AG09309 (cell line): ENCODE measurements around the gene SETD3.

ENCODE experiments used
- DNase-seq: peaks from one replicate; pipeline ENCODE4 v3.0.0-alpha.2; 2010; ENCODE audit warnings: low read depth
- H3K4me3 ChIP-seq: 2 replicates; pipeline ENCODE4 v1.5.1; 2011; ENCODE audit warnings: mild to moderate bottlenecking, low read depth, low read length, moderate library complexity; ENCODE audit not compliant: control insufficient read depth
- CTCF ChIP-seq: IDR thresholded peaks from 2 replicates; pipeline ENCODE4 v1.5.1; 2011; ENCODE audit warnings: mild to moderate bottlenecking, low read depth, low read length, inconsistent platforms; ENCODE audit not compliant: insufficient read depth, control insufficient read depth; ENCODE audit errors: missing control alignments

SETD3 gene

GRCh38 chr14:99524091-99524661 lies 43.5 kb upstream of the SETD3 start:
- TF ChIP-seq CTCF = no peak
- no peak overlapping the region for H3K4me3 ChIP-seq
- DNase-seq = no peak

- no peak overlapping the region for H3K4me3 ChIP-seq
- TF ChIP-seq CTCF = no peak
- no peak for DNase-seq
Observed at GRCh38 chr14:99523704-99524055, 43.0 kb upstream of the SETD3 start.

- DNase-seq = no peak
- no peak for TF ChIP-seq CTCF
- H3K4me3 ChIP-seq = no peak overlapping the region
Observed at GRCh38 chr14:99522934-99523703, 42.5 kb upstream of the SETD3 start.

DNA sequence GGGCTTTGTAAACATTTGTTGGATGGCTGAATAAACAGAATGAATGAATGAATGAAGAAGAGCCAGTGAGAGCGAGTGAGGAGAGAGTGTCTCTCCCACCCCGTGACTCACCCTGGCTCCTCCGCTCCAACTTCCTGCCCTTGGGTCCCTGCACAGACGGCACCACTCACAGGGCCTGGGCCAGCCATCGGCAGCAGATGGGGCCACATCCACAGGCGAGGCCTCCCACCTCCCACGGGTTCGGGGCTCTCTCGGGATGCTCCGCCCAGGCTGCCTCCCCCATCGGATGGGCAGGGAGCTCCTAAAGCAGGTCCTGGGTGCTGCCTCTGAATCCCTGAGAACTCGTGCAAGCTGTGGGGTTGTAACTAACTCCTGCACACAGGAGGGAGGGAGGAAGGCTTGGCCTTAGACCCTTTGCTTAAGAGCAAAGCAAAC lies 41.8 kb upstream of the SETD3 start:
- no peak for TF ChIP-seq CTCF
- H3K4me3 ChIP-seq = no peak overlapping the region
- DNase-seq = no peak

DNA sequence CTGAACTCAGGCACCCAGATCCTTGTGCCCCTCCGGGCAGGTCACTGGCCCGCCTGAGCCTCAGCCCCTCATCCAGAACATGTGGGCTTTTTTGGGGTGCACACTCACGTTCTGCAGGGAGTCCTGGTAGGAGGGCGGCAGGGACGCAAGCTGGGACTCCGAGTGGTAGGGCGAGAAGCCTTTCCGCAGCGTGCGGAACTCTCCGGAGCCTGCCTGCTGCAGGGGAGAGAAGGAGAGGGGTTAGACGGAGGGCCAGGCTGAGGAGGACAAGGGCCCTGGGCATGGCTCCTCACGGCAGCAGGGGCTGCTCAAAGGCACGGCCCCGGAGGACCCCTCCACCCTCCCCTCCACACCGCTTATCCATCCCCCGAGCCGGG lies 41.4 kb upstream of the SETD3 start:
- H3K4me3 ChIP-seq = no peak overlapping the region
- DNase-seq = no peak
- no peak for TF ChIP-seq CTCF

DNA sequence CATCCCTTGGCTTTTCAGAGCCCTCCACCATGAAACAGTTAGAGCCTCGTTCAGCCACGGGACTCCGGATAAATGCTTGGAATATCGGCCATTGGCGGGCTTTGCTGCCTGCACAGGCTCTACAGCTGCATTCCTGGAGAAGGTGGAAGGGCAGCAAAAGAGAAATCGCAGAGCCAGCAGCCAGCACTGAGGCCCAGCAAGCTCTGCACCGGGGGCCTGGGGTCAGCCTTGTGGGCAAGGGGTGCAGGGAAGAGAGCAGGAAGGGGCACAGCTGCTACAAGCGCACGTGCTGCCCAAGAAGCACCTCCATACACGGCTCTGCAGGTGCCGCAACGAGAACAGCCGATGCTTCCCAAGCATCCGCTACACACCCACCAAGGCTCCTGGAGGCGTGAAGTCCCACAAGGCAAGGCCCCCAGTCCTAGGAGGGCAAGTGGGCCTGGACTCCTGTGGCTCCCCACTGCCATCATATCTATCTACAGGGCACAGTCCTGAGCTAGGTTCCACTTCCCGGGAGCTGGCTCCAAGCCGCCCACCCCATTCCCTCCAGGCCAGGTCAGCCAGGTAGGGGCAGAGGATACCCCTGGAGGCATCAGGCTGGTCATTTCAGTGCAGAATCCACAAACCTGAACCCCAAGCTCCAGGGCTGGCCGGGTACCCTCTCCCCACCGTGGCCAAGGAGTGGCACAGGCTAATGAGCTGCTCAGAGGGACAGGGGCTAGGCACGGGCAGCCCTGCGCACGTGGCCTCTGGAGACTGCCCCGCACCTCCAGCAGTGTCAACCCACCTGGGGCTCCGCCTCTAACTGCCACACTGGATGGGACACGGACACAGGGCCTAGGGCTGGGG lies 40.7 kb upstream of the SETD3 start:
- TF ChIP-seq CTCF = no peak
- no peak overlapping the region for H3K4me3 ChIP-seq
- DNase-seq = no peak
